Stimulated activated CD4-positive, alpha-beta T cell treated with anti-CD3 and anti-CD28 coated beads, Interleukin-4, amount 100 ng/mL, for 1 hour (primary cell): ENCODE measurements around the gene GMCL1.
"Not testable (repeated sequence)": the region's sequence is repeated elsewhere in the genome, so short reads cannot be mapped to it uniquely, and the experiment has no call there.

ENCODE experiments used
- DNase-seq: peaks from one replicate; pipeline ENCODE4 v3.0.0-alpha.2; 2020

GMCL1 gene

GRCh38 chr2:69810550-69810949 is 18.9 kb upstream of the GMCL1 start:
- DNase-seq, result no peak

- no peak for DNase-seq
Observed at GRCh38 chr2:69811018-69811417, 18.4 kb upstream of the GMCL1 start.

- DNase-seq, result no peak
Observed at GRCh38 chr2:69811591-69811990, 17.9 kb upstream of the GMCL1 start.

GRCh38 chr2:69815717-69816116 is 13.7 kb upstream of the GMCL1 start:
- DNase-seq, result no peak

GRCh38 chr2:69816923-69817542 is 12.4 kb upstream of the GMCL1 start:
- DNase-seq, result peak; percentile 56

GRCh38 chr2:69817729-69818501 is 11.5 kb upstream of the GMCL1 start:
- DNase-seq, result no peak

GRCh38 chr2:69827796-69828540 is 1.5 kb upstream of the GMCL1 start:
- no peak for DNase-seq

GRCh38 chr2:69828938-69829255 is 563 bp upstream of the GMCL1 start:
- DNase-seq, result no peak

GRCh38 chr2:69830045-69830905 is 815 bp downstream of the GMCL1 start:
- peak; percentile 34 for DNase-seq

GRCh38 chr2:69830906-69831241 is 1.4 kb downstream of the GMCL1 start:
- DNase-seq, result not testable (repeated sequence)

- no peak for DNase-seq
Observed at GRCh38 chr2:69831354-69831905, 2.0 kb downstream of the GMCL1 start.

- no peak for DNase-seq
Observed at GRCh38 chr2:69833752-69834151, 4.3 kb downstream of the GMCL1 start.

- no peak for DNase-seq
Observed at GRCh38 chr2:69835666-69836065, 6.2 kb downstream of the GMCL1 start.

- no peak for DNase-seq
Observed at GRCh38 chr2:69836316-69836715, 6.9 kb downstream of the GMCL1 start.

GRCh38 chr2:69837533-69837932 is 8.1 kb downstream of the GMCL1 start:
- DNase-seq, result no peak

- DNase-seq, result no peak
Observed at GRCh38 chr2:69843993-69844392, 14.5 kb downstream of the GMCL1 start.

- no peak for DNase-seq
Observed at GRCh38 chr2:69844560-69844959, 15.1 kb downstream of the GMCL1 start.

GRCh38 chr2:69846182-69847067 is 17.0 kb downstream of the GMCL1 start:
- DNase-seq, result no peak

GRCh38 chr2:69847068-69847828 is 17.8 kb downstream of the GMCL1 start:
- DNase-seq, result no peak

GRCh38 chr2:69848186-69848790 is 18.8 kb downstream of the GMCL1 start:
- no peak for DNase-seq

- no peak for DNase-seq
Observed at GRCh38 chr2:69858261-69858660, 28.8 kb downstream of the GMCL1 start.
